ENCODE data around the gene SRRM2.

DNA sequence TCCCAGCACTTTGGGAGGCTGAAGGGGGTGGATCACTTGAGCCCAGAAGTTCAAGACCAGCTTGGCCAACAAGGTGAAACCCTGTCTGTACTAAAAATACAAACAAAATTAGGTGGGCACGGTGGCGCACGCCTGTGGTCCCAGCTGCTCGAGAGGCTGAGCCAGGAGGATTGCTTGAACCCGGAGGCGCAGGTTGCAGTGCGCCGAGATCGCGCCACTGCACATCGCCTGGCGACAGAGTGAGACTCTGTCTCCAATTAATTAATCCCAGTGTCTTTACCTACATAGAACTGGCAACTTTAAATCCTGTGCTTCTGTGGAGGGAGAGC lies 26.2 kb downstream of the SRRM2 start:
- TF ChIP-seq PBX2 (CRISPR knock-in tag; IDR thresholded peaks at IDR 0.05; ENCODE audit: low read depth) (no peak), PBX2 (tag; conservative IDR thresholded peaks at IDR 0.05; ENCODE audit: low read depth) (no peak), SMC3 (conservative IDR thresholded peaks at IDR 0.05; ENCODE audit: insufficient read depth, low read depth, low read length) (no peak), RAD21 (CRISPR knock-in tag; conservative IDR thresholded peaks at IDR 0.05 in 1 of 2, IDR thresholded peaks at IDR 0.05 in 1 of 2) (no peak), IRF2 (CRISPR knock-in tag; IDR thresholded peaks at IDR 0.05) (no peak), HOXB6 (CRISPR knock-in tag; IDR thresholded peaks at IDR 0.05; ENCODE audit: borderline replicate concordance) (no peak), FOXK2 (conservative IDR thresholded peaks at IDR 0.05 in 1 of 2, IDR thresholded peaks at IDR 0.05 in 1 of 2; ENCODE audit: low read depth in 2 of 2) (no peak), SIN3B (IDR thresholded peaks at IDR 0.05; ENCODE audit: low read depth) (no peak), CREB1 (IDR thresholded peaks at IDR 0.05) (no peak), CREB1 (CRISPR knock-in tag; IDR thresholded peaks at IDR 0.05) (no peak), ZFP1 (CRISPR knock-in tag; IDR thresholded peaks at IDR 0.05) (no peak)
- TF ChIP-seq, protein P1, sequence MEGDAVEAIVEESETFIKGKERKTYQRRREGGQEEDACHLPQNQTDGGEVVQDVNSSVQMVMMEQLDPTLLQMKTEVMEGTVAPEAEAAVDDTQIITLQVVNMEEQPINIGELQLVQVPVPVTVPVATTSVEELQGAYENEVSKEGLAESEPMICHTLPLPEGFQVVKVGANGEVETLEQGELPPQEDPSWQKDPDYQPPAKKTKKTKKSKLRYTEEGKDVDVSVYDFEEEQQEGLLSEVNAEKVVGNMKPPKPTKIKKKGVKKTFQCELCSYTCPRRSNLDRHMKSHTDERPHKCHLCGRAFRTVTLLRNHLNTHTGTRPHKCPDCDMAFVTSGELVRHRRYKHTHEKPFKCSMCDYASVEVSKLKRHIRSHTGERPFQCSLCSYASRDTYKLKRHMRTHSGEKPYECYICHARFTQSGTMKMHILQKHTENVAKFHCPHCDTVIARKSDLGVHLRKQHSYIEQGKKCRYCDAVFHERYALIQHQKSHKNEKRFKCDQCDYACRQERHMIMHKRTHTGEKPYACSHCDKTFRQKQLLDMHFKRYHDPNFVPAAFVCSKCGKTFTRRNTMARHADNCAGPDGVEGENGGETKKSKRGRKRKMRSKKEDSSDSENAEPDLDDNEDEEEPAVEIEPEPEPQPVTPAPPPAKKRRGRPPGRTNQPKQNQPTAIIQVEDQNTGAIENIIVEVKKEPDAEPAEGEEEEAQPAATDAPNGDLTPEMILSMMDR (IDR thresholded peaks at IDR 0.05 in 2 of 3, conservative IDR thresholded peaks at IDR 0.05 in 1 of 3; ENCODE audit: insufficient read depth in 2 of 3, low read depth in 1 of 3, low read length in 3 of 3), result no peak
